ENCODE measurements around the gene GABRB1.

- TF ChIP-seq POLR2A (IDR thresholded peaks at IDR 0.05) (no peak), CTCF (IDR thresholded peaks at IDR 0.05) (no peak)
Observed at GRCh38 chr4:47270201-47270888, 239.0 kb downstream of the GABRB1 start.

All from vagina (tissue), 2 donors.